CD4-positive, alpha-beta T cell treated with Interleukin-4 for 1 hour (primary cell): ENCODE results near the gene COL6A1.

ENCODE experiments used
- DNase-seq, 2 donors: peaks; one replicate each; pipeline ENCODE4 v3.0.0-alpha.2; 2020 to 2022

Gene COL6A1

DNA sequence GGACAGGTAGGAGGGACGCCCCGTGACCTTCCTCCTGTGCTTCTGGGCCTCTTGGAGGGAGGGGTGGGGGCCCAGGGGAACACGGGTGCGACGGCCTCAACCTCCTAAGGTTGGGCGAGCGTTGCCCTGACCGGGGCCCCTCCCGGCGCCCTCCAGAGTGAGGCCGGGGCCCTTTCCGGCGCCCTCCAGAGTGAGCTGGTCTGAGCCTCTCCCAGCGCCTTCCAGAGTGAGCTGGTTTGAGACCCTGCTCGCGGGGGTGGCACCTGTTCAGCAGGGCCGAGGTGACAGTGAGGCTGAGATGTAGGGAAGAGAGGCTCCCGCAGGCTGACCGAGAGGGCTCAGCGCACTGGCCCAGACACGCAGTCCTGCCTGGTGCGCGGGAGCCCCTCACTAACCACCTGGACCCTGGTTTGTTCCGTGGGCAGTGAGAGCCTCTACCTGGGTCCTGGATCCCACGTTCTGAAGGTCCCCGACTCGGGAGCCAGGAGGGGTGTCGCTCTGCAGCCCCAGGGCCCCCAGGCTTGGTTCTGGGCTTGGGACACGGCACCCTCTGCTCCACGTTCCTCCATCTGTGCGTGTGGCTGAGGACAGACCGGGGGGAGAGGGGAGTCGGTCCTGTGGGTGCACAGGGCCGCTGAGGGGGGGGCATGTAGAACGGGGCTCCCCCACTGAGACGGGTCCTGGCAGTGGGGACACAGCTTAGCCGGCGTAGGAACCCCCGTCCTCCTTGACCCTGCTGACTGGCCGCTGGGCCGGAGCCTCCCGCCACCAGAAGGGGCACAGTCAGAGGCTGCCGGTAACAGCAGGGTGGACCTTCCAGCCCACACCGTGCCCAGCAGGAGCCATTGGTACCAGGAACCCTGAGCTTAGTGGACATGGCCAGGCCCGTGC is 1.4 kb downstream of the COL6A1 start:
- DNase-seq: no peak

DNA sequence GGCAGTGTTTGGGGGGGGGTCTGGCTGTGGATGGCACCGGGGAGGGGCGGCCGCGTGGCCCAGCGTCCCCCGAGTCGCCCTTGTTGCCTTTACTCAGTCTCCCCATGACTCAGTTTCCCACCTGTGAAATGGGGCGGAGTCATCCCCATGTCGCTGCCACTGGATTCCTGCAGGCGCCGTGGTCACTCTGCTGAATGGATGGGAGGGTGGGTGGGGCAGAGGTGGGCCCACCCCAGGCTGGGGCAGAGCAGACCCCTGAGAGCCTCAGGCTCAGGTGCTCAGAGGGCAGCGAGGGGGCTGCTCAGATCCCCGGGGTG is 2.0 kb downstream of the COL6A1 start:
- no peak for DNase-seq

DNA sequence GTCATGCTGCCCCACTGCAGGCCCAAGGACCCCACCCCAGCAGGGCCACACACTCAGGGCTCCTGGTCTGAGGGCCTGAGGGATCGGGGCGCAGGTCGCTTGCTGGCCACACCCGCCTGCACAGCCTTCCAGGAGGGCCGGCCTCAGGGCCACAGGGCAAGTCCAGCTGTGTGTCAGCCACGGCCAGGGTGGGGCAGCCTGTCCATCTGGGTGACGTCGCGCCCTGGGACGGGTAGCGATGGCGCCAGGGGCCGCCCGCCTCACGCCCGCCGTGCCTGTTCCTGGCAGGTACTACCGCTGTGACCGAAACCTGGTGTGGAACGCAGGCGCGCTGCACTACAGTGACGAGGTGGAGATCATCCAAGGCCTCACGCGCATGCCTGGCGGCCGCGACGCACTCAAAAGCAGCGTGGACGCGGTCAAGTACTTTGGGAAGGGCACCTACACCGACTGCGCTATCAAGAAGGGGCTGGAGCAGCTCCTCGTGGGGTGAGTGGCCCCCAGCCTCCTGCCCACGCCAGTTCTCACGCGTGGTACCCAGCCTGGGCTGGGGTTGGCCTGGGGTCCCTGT is 2.5 kb downstream of the COL6A1 start:
- DNase-seq: no peak

DNA sequence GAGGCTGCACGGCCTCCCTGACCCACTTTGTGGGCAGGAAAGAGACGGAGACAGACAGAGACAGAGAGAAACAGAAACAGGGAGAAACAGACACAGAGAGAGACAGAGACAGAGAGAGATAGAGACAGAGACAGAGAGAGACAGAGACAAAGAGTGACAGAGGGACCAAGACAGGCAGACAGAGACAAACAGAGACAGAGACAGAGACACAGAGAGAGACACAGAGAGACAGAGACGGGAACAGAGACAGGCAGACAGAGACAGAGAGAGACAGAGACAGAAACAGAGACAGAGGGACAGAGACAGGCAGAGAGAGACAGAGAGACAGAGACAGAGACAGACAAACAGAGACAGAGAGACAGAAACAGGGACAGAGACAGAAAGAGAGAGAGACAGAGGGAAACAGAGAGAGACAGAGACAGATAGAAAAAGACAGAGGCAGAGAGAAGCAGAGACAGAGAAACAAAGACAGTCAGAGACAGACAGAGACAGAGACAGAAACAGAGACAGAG is 3.1 kb downstream of the COL6A1 start:
- DNase-seq: no peak

DNA sequence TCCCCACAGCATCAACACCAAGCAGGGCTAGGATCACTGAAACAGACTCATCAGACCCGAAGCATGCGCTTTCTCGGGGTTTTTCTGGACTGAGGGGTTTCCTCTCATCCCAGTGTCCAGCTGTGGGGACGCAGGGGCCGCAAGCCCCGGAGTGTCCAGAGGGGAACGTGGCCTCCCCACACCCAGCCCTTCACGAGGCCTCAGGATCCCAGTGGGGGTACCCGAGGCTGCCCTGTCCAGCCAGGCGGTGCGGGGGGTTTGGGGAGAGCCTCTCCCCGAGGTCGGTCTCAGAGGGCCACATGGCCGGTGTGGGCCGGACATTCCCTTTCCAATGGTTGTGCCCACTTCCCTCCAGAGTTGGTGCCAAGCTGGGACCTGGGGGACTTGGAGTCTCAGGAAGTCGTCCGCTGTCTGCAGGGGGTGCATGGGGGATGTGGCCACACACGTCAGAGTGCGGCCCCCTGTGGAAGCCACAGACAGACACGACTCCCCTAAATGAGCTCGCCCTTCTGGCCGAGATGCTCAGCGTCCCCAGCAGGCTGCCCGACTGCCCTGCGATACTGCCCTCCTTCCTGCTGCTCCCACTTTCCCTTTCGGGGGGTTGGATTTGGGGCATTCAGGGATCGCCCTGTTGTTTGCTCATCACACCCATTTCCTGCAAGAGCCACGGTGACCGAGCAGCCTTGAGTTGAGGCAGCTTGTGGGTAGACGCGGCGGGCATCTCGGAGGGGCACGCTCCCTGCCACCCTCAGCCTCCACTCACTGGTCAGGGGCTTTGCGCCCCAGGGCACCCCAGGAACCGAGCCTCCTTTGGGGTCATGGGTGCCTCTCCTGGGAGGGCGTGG is 4.1 kb downstream of the COL6A1 start:
- no peak for DNase-seq

DNA sequence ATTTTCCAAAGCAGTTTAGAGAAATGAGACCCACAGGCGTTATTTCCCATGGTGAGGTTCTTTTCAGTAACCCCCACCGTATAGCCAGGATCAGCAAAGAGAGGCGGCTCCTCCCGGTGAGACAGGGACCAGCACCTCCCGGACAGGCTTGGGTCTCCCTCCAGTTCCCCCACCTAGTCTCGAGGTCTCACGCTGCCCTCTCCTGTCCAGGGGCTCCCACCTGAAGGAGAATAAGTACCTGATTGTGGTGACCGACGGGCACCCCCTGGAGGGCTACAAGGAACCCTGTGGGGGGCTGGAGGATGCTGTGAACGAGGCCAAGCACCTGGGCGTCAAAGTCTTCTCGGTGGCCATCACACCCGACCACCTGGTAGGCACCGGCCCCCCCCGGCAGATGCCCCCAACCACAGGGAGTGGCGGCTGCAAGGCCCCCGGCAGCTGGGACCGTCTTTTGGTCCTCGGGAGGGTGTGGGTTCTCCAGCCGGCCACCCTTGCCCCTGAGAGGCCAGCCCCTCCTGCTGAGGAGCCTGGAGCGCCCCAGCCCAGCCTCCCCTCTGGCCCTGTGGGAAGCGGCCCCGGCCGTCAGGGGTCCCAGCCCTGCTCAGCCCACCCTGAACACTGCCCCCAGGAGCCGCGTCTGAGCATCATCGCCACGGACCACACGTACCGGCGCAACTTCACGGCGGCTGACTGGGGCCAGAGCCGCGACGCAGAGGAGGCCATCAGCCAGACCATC is 4.9 kb downstream of the COL6A1 start:
- no peak for DNase-seq

DNA sequence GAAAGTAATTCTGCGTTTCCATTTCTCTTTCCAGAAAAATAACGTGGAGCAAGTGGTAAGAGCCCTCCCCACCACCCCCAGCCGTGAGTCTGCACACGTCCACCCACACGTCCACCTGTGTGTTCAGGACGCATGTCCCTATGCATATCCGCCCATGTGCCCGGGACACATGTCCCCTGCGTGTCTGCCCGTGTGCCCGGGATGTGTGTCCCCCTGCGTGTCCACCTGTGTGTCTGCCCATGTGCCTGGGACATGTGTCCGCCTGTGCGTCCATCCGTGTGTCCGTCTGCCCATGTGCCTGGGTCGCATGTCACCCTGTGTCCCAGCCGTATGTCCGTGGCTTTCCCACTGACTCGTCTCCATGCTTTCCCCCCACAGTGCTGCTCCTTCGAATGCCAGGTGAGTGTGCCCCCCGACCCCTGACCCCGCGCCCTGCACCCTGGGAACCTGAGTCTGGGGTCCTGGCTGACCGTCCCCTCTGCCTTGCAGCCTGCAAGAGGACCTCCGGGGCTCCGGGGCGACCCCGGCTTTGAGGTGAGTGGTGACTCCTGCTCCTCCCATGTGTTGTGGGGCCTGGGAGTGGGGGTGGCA is 5.6 kb downstream of the COL6A1 start:
- no peak for DNase-seq

DNA sequence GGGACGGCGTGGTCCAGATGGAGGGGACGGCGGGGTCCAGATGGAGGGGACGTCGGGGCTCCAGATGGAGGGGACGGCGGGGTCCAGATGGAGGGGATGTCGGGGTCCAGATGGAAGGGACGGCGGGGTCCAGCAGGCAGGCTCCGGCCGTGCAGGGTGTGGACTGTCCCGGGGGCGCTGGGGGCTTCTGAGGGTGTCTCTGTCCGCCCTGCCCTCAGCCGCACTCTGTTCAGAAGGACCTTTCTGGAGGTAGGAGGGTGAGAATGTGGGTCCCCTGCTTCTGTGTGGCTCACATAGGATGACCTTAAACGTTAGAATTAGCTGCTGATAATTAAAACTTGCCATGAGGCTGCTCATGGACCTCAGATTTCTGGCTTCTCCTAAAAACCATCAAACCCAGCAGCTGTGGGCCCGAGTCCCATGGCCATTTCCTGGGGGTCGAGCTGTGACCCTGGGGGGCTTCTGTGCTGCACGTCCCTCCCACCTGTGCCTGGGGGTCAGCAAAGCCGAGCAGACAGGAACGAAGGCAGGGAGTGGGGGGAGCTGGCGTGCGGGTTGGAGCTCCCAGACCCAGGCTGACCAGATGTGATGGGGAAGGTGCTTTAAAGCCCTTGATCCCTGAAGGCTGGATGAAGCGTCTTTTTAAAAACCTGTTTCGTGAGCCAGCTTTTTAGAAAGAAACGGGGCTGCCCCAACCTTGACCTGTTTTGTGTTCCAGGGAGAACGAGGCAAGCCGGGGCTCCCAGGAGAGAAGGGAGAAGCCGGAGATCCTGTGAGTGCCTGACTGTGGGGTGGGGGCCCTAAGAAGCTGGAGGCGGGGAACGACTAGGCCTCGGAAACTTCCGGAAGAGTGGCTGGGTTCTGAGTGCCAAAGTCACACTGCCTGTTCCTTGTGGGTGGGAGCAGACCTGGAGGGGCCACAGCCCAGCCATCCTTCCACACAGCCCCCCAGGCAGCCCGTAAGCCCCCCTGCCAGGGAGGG is 7.1 kb downstream of the COL6A1 start:
- DNase-seq: no peak

DNA sequence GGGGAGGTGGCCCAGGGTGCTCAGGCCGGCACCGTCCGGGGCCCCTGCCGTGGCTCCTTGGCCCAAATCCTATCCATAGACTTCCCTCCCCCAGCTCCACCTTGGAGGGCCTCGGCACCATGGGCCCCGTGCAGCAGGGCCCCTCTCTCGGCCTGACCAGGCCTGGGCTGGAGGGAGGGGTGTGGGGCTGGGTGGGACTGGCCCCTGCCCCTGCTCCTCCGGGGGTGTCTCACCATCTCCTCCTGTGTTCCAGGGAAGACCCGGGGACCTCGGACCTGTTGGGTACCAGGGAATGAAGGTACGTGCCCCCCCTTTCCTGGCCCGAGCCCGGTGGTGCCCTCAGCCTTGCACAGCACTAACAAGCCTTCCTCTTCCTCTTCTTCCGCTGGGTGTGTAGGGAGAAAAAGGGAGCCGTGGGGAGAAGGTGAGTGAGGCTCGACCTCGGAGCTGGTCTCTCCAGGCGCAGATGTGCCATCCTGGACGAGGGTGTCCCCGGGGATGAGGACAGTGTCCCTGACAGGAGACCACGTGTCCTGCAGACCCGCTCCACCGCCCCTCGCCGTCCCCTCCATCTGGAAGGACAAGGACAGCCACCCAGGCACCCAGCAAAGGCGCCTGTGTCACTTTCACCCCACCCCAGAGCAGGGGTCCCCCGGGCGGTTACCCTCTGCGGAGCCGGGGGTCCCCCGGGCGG is 7.9 kb downstream of the COL6A1 start:
- DNase-seq: no peak

DNA sequence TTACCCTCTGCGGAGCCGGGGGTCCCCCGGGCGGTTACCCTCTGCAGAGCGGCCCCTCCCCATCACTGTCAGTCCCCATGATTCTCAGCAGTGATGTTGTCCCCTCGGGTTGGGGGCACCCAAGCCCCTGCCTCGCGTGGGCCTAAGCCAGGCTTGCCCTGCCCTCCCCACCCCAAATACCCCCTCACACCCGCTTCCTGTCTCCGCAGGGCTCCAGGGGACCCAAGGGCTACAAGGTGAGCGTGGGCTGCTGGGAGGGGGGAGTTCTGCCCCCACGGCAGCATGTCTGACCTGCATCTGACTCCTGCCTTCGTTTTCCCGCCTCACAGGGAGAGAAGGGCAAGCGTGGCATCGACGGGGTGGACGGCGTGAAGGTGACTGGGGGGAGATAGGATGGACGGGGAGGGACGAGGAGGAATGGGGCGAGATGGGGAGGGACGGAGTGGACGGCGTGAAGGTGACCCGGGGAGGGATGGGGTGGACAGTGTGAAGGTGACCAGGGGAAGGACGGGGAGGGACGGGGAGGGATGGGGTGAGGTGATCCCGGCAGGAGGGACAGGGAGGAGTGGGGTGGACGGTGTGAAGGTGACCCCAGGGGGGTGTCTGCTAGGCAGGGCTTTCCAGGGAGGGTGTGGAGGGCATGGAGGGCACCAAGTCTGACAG is 8.6 kb downstream of the COL6A1 start:
- no peak for DNase-seq

DNA sequence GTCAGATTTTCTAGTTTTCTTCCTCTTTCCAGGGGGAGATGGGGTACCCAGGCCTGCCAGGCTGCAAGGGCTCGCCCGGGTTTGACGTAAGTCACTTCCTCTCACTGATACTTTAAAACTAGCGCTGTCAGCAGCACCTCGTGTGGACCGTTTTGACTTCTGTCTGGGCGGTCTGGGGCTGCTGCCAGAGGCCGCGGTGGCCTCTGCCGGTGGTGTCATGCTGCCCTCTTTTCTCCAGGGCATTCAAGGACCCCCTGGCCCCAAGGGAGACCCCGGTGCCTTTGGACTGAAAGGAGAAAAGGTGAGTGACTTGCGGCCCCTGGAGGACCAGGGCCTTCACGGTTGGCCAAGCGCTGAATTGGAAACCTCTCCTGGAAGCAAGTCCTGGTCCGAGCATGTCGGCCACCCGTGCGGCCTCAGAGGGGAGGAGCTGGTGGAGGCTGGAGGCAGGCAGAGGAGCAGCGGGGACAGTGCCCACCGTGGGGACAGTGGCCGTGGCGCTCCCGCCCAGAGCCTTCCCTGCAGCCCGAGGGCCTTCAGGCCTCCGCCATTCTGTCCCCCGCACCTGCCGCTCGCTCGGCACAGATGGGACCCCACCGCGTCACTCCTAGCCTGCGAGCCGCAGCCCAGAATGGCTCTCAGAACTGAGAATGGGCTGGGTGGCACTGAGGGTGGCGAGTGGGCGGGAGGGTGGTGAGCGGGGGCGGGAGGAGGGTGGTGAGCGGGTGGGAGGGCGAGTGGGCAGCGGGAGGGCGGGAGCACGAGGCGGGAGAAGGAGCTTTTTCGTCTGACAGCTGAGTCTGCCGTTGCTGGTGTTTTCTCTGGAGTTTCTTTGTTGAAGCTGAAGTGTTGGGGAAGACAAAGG is 9.4 kb downstream of the COL6A1 start:
- peak in 1 of 2 donors; percentile 10 for DNase-seq

DNA sequence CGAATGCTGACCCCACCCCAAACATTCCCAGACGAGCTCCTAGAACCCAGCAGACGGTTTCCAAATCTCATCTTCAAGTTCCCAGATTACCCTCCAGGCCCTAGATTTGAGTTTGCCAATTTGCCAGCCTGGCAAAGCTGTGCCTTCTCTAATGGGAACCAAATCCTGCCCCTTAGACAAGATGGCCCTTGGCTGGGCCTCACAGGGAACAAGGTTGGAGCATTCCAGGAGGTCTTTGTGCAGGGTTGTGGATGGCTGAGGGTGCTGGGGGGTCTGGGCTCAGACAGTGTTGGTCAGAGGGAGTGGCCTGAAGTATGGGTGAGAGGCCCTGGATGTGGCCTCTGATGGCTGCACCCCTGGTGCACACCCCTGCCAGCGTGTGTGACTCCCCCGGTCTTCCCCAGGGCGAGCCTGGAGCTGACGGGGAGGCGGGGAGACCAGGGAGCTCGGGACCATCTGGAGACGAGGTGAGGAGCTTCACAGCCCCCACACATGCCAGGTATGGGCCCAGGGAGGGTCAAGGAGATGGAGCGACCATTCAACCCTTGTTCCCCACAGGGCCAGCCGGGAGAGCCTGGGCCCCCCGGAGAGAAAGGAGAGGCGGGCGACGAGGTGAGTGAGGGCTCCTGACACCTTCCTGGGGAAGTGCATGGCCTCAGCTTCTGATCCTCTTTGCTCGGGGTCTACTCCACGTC is 10.2 kb downstream of the COL6A1 start:
- peak in 1 of 2 donors; percentile 6 for DNase-seq

DNA sequence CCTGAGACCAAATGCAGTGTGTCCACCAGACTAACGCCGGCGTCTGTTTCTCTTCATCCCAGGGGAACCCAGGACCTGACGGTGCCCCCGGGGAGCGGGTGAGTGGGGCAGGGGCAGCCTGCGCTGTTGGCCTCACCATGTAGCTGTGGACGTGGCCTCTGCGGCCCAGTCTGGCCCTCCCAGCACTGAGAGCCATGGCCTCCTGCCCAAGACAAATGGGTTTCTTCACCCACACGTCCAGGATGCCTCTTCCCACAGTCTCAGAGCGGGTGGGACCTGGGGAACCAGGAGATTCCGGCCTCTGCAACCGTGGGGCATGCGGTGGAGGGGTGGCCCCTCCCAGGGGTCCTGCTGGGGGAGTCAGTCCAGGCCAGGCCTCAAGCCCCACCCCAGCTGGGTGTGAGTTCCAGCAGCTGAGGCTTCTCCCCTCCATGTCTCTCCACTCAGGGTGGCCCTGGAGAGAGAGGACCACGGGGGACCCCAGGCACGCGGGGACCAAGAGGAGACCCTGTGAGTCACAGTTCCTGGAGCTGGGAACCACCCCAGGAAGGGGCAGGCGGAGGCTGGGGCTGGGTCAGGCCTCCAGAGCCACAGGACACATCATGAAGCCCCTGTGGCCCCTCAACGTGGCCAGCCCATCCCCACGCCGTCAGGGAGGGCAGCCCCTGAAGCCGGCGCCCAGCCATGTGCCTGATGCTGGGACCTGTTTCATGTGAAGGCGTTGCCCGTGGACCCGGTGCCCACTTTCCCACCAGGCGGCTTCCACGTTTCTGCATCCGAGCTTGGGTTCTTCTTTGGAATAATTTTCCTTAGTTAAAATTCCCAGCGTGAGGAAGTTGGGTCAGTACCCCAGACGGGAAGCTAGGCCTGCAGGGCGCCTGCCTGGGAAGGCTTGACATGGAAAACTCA is 11.0 kb downstream of the COL6A1 start:
- DNase-seq: peak in 1 of 2 donors; percentile 10

DNA sequence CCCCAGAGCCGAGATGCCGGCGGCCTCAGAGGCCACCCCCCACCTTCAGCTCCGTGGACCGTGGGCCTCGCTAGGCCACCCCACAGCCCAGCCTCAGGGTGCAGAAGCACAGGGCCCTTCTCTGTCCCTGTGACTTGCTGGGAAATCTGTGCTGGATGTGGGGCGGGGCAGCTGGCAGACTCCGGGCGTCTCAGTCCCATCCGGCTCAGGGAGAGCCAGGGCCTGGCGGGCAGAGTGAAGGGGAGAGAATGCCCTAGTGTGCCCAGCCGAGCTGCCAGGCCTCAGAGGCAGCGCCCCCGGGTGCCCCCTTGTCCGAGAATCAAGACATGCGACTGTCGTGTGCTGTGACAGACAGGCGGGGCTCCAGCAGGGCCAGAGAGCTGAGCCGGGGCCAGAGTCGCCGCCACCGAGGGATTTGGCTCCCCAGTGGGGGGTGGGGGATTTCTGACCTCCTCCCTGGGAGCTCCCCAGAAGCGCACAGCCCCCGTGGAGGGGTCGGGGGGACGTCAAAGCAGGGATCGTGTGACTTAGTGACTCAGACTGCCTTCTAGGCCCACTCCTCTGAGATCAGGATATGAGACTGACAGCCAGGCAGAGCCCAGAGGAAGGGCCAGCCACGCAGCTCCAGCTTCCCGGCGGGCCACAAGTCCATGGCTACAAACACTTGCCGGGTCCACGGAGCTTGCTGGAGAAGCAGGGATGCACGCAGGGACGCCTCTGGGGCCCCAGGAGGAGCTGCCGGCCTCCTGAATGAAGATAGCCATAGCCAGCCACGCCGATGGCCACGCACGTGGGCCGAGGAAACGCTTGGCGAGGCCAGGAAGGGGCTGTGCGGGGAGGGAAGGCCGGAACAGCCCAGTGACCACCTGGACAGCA is 11.9 kb downstream of the COL6A1 start:
- peak in 1 of 2 donors; percentile 9 for DNase-seq

DNA sequence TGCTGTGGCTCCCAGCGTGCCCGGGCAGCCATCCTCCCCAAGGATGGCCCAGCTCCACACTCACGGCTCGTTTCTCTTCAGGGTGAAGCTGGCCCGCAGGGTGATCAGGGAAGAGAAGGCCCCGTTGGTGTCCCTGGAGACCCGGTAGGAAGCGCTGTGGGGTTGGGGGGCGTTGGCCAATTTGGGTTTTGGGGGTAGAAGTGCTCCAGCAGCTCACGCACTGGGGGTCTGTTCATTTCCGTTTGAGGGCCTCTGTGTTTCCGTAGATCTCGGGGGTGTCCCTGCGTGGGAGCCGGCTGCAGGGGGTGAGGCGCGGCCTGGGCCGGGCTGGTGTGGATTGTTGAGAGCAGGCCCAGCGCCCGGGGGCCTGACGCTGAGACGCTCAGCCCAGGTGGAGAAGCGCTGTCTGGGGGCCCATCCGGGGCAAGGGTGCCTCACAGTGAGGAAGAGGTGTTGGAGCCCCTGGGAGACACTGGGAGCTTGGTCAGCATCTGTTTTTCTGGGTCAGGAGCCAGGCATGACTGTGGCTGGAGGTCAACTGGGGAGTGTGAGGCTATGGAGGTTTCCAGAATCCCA is 12.6 kb downstream of the COL6A1 start:
- no peak for DNase-seq
